Transverse colon (tissue), 3 donors: ENCODE measurements around the gene TUSC2.

Experiments
- CTCF ChIP-seq, 5 experiments: fragments of 200-600 bp in 3 of 5; fragments of 450-650 bp in 2 of 5; sonication (generic) in 3 of 5; IDR thresholded peaks; 1 replicate in 2 of 5; 2 replicates in 3 of 5; pipeline ENCODE4 v1.5.1; 2016 to 2017; ENCODE audit warnings: antibody characterized with exemption in 5 of 5, inconsistent platforms in 3 of 5, mild to moderate bottlenecking in 2 of 5, moderate library complexity in 1 of 5
- EP300 ChIP-seq: sonication (generic); formaldehyde crosslinking; IDR thresholded peaks from one replicate; pipeline ENCODE4 v1.6.1; 2017; ENCODE audit warnings: antibody characterized with exemption, low read depth
- POLR2A ChIP-seq: fragments of 450-650 bp; IDR thresholded peaks from one replicate; pipeline ENCODE4 v1.6.1; 2016; ENCODE audit warnings: antibody characterized with exemption, mild to moderate bottlenecking, moderate library complexity

- no peak for TF ChIP-seq CTCF (IDR thresholded peaks at IDR 0.05)
- no peak for TF ChIP-seq EP300
- TF ChIP-seq POLR2A = no peak
Measured at GRCh38 chr3:50300681-50301254, 27.3 kb downstream of the TUSC2 start.
